TTC549 (cell line): ENCODE data around the gene UTF1.

ENCODE experiments used
- FAIRE-seq: peaks from 2 replicates; lab custom pipeline; 2012; peaks lifted over from hg19 to GRCh38; lab: Jason Lieb, UNC

The UTF1 gene, protein sequence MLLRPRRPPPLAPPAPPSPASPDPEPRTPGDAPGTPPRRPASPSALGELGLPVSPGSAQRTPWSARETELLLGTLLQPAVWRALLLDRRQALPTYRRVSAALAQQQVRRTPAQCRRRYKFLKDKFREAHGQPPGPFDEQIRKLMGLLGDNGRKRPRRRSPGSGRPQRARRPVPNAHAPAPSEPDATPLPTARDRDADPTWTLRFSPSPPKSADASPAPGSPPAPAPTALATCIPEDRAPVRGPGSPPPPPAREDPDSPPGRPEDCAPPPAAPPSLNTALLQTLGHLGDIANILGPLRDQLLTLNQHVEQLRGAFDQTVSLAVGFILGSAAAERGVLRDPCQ

DNA sequence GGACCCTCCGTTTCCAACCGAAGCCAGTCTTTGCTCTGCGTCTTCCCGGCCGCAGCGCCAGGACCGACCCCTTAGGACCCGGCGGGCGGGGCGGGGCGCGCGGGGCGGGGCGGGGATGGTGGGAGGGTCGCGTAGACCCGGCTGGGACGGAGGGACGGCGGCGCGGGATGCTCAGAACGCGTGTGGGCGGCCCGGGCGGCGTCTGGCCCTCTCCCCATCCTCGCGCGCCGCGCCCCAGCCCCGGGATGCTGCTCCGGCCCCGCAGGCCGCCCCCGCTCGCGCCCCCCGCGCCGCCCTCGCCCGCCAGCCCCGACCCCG lies at the start of gene UTF1:
Gene UTF1 (plus strand): TSS at position 174 of the 318 bp plus-strand sequence. CDS start 72 bp downstream, at position 246.
- FAIRE-seq: no peak

DNA sequence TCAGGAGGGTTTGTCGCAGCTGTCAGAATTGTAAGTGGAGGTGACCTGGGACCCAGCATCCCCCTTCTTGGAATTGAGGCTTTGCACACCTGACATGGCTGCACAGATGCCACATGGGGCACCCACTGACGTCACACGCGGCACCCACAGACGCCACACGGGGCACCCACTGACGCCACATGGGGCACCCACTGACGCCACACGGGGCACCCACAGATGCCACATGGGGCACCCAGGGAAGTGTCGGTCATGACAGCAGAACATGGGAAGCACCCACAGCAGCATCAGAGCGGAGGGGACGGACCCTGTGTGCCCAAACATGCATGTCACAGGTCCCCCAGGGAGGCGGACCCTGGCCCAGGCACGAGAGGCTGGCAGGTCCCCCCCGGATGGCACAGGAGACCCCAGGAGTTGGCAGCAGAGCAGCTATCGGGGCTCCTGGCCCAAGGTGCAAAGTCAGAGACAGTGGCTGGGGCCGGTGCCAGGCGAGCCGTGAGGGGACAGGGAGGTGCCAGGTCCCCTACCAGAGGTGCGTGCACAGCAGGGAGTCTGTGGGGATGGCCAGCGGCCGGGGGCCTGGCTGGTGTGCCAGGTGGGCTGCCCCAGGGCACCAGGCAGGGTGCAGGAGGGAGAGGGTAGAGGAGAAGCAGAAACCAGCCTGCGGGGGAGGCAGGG lies 48.9 kb upstream of the UTF1 start:
- no peak for FAIRE-seq

DNA sequence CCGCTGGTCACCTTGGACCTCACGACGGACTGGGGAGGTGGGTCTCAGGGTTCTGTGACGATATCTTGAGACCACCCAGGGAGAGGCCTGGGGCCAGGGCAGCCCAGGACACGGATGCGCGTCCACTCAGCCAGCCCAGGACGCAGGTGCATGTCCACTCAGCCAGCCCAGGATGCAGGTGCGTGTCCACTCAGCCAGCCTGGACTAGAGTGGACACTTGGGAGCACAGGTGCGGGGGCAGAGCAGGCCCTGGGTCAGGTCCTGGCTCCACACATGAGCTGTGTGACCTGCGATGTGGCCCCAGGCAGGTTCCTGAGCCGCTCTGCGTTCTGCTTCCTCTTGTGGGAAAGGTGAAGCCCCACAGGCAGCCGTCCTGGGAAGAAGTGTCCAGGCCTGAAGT lies 47.8 kb upstream of the UTF1 start:
- no peak for FAIRE-seq

DNA sequence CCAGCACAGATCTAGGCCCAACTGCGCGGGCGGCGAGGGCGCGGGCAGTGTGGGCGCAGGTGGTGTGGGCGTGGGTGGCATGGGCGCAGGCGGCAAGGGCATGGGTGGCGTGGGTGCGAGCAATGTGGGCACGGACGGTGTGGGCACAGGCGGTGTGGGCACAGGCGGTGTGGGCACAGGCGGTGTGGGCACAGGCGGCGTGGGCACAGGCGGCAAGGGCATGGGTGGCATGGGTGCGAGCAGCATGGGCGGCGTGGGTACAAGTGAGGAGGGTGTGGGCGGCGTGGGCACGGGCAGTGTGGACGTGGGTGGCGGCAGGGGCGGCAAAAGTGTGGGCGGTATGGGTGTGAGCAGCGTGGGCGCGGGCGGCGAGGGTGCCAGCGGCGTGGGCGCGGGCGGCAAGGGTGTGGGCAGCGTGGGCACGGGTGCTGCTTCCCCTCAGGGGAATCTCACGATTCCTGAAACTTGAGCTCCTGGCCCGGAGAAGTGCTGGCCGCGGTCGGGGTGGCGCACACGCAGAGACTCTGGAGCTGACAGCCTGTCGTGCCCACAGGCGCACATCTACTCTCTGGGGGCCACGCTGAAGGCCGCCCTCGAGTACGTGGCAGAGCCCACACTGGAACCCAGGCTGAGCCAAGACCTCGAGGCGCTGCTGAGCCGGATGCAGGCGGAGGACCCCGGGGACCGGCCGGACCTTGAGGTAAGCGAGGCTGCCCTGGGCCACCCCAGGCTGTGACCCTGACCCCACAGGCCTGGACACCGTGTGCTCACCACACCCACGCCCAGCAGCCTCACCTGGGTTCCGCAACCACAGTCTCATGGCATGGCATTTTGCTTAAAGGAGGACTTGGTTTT lies 47.0 kb upstream of the UTF1 start:
- FAIRE-seq: no peak

DNA sequence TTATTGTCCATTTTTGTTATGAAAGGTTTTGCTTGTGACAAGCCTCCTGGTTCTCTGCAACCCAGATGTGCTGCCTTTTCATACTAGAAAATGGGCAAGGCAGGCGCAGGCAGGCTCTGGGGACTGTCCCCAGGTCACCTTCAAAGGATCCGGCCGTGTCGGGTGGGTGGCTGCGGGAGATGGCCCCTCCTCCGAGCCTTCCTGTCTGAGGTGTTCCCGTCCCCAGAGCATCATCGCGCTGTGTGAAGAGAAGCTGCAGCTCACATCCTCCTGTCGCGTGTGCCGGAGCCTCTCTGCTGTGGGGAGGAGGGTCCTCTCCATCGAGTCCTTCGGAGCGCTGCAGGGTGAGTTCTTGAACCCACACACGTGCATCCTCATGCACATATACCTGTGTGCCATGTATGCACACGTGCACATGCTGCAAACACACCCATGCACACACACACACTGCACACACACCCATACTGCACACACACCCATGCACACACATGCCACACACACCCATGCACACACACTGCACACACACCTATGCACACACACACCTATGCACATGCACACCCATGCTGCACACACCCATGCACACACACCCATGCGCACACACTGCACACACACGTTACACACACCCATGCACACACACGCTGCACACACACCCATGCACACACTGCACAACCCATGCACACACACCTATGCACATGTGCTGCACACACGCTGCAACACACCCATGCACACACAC lies 46.2 kb upstream of the UTF1 start:
- no peak for FAIRE-seq

DNA sequence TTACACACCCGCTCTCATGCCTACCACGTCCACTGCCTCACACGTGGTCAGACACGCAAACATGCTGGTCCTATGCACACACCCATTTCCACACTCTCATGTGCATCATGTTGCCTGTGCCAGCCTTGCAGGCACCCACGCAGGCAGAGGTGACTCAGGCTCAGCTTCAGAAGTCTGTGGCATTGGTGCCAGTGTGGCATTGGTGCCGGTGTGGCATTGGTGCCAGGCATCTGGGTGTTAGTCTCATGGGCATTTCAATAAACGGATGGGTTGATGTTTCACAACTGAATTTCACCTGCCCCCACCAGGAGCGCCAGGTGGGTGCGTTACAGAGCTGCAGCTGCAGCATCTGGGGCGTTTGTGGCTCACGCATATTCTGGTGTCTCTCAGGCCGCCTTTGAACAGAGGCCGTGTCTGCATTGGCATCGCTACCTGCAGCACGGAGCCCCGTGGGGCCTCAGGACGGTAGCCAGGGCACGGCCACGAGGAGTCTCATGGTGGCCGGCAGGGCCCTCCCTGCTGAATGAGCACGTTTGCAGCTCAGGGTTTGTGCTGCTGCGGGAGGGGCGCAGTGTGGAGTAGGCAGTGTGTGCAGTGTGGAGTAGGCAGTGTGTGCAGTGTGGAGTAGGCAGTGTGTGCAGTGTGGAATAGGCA lies 45.3 kb upstream of the UTF1 start:
- FAIRE-seq: no peak

DNA sequence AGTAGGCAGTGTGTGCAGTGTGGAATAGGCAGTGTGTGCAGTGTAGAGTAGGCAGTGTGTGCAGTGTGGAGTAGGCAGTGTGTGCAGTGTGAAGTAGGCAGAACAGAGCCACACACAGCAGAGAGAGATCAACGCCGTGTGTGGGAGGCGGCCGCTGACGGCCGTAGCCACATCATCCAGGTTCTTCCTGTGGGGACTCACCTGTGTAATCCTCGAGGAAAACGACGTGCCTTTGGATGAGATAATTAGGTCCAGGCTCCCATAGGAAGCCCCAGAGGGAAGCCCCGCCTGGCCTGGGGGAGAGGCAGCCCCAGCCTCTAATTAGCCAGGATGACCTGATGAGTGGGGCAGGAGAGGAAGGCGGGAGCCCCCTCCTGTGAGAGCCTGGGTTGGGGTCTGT lies 44.6 kb upstream of the UTF1 start:
- FAIRE-seq: no peak

DNA sequence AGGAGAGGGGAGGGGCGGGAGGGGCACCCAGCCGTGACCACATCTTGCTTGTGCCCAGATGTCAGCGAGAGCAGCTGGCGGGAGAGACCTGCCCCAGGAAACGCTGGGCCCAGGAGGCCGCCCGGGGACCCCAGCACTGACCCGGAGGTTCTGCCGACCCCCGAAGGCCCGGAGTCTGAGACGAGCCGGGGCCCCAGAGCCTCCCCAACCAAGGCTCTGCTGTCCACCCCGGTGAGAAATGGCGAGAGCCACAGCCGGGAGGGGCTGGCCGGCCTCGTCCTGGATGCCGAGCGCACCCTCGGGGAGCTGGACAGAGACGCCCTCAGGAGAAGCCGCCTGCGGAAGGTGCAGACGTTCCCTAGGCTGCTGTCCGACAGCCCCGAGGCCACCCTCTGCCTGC lies 44.1 kb upstream of the UTF1 start:
- FAIRE-seq: no peak

DNA sequence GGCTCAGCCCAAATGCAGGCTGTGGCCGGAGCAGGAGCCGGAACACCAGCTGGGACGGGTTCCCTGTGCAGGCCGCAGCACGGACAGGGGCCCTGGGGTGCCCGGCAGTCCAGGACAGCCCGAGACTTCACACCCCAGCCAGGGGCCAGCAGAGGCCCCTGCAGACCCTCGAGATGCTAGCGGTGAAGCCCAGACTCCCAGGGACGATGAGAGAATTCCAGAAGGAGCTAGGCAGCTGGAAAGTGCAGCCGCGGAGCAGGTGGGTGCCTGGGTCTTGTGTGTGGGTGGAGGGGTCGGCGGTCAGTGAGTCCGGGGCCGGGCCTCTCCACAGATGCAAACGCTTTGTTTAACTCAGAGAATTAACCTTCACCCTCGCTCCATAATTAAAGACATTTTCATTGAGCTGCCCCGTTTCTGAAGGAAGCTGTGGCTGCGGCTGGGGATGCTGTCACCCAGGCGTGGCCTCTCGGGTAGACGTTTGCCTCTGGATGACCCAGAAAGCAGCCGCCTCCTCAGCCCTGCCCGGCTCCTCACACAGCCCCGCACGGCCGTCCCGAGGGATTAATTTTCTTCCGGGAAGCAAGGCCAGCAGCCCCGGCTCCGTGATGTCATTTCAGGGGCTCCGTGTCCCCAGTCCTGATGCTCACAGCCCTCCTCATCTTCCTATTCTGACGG lies 43.5 kb upstream of the UTF1 start:
- no peak for FAIRE-seq

DNA sequence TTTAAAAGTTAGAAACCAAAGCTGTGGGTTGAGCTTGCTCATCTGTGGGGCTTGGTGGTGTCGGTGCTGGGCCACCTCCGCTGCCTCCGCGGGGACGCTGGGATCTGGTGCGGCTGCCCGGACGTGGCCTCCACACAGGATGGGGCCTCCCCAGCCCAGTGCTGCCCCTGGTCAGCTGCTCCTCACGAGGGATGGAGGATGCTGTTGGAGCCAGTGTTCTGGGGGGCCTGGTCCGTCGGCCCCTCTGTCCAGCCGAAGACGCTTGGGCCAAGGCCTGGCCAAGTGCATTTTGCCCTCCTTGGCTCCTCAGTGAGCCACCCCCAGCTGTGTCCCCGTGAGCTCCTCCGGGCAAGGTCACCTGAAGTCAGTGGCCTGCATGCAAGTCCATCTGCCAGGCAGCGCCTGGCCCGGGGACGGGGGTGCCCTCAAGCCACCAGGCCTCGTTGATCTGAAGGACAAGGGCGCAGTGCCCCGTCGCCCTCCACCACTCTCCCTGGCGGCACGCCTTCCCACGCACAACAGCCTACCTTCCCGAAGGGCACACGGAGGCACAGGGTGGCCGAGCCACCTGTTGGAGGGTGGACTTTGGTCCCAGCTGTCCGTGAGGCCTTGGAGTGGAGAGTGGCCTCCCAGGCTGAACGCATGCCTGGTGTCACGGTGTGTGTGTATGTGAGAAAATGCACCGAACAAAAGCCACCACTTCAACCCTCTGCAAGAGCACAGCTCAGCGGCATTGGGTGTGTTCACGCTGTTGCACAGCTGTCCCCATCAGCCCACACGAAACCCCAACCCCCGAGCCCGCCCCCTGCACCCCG lies 42.7 kb upstream of the UTF1 start:
- FAIRE-seq: no peak

DNA sequence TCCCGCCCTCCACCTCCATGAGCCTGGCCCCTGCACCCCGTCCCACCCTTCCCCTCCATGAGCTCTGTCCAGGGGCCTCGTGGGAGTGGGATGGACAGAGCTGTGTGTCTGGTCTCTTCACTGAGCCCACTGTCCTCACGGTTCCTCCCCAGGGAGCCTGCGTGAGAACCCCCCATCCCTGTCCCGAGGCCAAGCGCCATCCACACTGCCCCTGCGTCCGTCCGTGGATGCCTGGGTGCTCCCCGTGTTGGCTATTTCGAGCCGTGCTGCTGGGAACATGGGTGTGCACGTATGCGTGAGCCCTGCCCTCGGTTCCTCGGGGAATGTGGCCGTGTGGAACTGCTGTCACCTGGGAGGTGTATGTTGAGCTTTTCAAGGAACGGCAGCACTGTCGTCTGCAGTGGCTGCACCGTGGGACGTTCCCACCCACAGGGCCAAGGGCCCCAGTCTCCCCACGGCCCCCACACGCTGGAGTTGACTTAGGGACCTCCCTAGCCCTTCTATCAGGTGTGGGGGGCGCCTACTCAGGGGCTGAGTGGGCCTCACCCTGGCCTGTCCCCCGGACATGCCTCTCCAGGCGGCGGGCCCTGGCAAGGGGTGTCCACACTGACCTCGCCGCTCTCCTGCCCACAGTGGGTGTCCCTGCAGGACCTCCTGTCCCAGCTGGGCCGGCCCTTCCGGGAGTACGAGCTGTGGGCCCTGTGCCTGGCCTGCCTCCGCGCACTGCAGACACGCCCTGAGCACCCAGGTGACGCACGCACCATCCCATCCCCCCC lies 41.9 kb upstream of the UTF1 start:
- FAIRE-seq: no peak

DNA sequence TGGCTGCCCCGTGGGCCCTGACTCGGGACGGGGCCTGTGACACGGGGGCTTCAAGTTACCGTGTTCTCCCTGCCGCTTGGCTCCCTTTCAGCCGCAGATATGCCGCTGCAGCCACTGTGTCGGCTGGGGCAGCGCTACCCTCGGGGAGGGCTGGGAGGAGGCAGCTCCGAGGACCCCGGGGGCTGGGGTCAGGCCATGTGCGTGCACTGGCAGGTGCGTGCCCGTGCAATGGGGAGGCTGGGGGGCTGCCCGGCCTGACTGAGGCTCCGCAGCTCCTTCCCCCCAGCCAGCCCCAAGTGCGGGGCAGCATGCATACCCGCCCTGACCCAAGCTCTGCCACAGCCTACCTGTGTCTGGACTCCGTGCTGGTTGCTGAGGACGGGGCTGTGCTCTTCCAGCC lies 40.8 kb upstream of the UTF1 start:
- no peak for FAIRE-seq

DNA sequence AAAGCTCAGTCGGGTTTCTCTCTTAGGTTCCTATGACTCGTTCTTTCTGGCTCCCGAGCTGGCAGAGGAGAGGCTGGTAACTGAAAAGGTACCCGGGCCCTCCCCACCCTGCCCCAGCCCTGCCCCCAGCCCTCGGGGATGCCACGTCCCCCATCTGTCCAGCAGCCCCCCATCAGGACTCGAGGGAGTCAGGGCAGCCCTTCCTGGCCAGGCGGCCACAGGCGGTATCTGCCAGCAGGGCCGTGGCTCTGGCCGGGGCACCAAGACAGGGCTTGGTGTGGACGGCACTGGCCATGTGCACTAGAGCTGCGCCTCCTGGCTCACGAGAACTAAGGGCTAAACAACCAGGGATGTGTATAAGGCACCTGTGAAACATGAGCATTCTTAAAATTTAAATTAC lies 40.3 kb upstream of the UTF1 start:
- FAIRE-seq: no peak

DNA sequence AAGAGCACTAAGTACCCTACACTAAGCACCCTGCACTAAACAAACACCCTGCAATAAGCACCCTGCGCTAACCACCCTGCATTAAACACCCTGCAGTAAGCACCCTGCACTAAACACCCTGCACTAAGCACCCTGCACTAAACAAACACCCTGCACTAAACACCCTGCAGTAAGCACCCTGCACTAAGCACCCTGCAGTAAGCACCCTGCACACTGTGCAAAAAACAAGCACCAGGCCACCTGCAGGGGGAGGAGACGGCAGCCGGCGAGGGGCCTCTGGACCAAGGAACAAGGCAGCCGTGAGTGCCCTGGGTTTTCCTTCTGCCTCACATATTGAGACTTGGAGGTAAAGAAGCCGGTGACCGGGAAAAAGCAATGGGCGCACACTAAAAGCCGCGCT lies 39.8 kb upstream of the UTF1 start:
- no peak for FAIRE-seq

DNA sequence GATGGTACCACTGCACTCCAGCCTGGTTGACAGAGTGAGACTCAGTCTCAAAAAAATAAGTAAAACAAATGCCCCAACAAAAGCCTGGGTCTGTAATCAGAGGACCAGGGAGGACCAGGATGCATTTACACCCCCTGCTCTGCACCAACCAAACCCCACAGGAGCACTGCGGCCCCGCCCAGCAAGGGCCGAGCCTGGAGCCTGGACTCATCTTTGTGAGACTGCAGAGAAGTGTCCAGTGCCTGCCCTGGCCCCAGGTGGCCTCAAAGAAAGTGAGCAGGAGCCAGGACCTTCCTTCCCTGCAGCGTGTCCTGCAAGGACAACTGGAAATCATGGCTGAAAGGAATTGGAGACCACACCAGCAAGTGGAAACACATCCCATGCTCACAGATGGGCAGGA lies 38.4 kb upstream of the UTF1 start:
- no peak for FAIRE-seq

DNA sequence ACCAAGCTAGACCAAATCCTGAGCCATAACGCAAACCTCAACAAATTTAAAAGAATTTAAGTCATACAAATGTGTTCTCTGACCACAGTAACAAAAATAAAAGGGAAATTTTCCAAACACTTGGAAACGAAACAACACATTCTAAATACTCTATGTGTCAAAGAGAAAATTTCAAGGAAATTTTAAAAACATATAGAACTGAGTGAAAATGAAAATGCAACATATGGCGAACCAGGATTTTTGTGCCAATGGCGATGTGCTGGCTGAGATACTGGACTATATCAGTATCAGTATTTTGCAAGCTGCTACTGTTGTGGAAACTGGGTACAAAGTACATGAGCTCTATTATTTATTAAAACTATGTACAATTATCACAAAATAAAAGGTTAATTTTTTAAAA lies 35.9 kb upstream of the UTF1 start:
- no peak for FAIRE-seq

DNA sequence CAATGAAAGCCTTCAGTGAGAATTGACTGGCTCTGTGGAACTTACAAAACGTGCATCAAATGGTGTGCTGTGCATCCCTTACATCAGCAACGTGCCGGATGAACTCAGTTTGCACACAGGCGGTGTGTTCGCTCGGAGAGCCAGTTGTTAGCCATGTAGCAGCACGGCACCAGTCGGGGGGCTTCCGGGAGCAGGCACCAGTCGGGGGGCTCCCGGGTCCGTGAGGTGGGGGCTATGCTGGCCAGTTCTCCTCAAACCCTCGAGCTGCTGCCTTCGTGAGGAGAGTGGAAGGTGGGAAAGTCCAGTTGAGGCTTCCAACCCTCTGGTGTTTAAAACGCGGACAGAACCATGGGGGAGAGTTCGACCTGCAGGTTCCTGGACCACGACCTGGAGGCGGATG lies 34.9 kb upstream of the UTF1 start:
- FAIRE-seq: no peak

DNA sequence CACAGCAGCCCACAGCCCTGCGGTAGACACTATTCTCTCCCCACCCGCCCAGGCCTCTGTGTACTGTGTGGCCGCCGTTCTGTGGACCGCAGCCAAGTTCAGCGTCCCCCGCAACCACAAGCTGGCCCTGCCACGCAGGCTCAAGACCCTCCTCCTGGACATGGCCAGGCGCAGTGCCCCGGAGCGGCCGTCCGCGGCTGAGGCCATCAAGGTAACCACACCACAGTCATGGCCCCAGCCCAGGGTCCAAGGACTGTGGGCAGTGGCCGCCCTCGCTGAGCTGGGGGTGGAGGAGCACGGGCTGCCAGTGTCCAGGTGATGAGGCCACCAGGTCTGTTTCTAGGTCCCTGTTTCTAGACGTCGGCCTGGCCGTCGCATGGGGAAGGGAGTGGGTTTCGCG lies 34.4 kb upstream of the UTF1 start:
- no peak for FAIRE-seq

DNA sequence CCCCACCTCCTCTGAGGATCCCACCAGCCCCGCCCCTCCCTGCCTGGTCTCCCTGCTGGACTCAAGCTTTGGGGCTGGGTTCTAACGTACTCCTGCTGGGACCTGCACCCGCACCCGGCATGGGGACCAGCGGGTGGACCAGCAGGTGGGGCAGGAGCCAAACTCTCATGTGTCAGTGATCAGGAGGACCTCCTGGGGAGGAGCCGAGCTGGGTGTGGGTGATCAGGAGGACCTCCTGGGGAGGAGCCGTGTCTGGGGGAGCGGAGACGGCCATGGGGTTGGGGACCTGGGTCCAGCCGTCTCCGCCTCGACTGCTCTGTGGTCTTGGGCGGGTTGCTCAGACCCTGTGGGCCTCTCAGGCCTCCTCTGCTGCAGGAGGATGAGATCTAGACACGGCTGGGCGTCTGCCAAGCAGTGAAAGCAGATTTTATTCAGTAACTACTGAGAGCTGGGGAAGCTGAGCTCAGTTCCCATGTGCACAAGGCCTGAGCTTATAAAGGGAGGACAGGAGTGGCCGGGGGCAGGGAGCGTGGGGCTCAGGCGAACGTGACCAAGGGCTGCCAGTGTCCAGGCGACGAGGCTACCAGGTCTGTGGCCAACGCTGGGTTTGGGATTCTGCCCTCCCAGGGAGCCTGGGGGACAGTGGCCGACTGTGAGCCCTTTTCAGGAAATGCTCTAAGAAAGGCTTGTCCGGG lies 33.6 kb upstream of the UTF1 start:
- no peak for FAIRE-seq
